GM19395 (cell line): ENCODE data around the gene ATAD3B.
"Not testable (repeated sequence)": the region's sequence is repeated elsewhere in the genome, so short reads cannot be mapped to it uniquely, and the experiment has no call there.

Experiments used
- ATAC-seq: cut with Tn5 transposase; IDR thresholded peaks from one replicate; pipeline ENCODE4 v1.9.1; 2021; ENCODE audit warnings: mild to moderate bottlenecking, moderate library complexity; ENCODE audit not compliant: unreplicated experiment

ATAD3B gene

GRCh38 chr1:1477206-1477605 lies 5.6 kb downstream of the ATAD3B start:
- no peak for ATAC-seq

GRCh38 chr1:1479547-1480487 lies 8.3 kb downstream of the ATAD3B start:
- no peak for ATAC-seq

GRCh38 chr1:1480488-1480867 lies 8.9 kb downstream of the ATAD3B start:
- not testable (repeated sequence) for ATAC-seq

GRCh38 chr1:1481811-1482210 lies 10.2 kb downstream of the ATAD3B start:
- ATAC-seq: not testable (repeated sequence)

DNA sequence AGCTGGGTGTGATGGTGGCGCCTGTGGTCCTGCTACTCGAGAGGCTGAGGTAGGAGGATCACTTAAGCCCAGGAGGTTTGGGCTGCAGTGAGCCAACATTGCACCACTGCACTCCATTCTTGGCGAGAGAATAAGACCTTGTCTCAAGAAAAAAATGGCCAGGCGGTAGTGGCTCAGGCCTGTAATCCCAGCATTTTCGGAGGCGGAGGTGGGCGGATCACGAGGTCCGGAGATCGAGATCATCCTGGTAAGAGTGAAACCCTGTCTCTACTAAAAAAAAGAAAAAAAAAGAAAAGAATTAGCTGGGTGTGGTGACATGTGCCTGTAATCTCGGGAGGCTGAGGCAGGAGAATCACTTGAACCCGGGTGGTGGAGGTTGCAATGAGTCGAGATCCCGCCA lies 11.3 kb downstream of the ATAD3B start:
- ATAC-seq: no peak

DNA sequence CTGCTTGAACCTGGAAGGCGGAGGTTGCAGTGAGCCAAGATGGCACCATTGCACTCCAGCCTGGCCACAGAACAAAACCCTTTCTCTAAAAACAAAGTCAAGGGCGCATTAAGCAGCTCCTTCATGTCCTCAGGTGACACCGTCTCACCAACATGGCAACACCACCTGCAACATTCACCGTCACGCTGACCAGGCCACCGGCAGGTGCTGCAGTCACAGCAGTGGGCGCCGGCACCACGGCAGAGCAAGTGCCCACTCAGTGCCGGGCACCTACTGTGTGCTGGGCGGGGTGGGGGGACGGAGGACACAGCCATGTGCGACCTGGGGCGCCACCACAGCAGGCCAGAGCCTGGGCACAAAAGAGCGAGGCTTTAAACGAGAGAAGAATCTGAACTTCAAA lies 12.1 kb downstream of the ATAD3B start:
- ATAC-seq: no peak

- not testable (repeated sequence) for ATAC-seq
Measured at GRCh38 chr1:1484976-1485750, 13.6 kb downstream of the ATAD3B start.

GRCh38 chr1:1485755-1486317 lies 14.3 kb downstream of the ATAD3B start:
- ATAC-seq: not testable (repeated sequence)

DNA sequence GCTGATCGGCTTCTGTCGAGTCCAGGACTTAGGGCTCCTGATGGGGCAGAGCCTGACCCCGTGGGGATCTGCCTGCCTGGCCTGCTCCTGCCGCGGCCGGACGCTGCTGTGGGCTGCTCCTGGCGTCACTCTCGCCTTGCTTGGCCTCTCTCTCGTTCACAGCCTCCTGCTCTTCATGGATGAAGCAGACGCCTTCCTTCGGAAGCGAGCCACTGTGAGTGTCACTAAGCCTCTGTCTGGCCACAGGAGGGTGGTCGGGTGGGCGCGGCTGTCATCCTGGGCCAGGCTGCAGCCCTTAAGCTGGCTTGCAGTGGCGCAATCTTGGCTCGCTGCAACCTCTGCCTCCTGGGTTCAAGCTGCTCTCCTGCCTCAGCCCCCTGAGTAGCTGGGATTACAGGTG lies 16.1 kb downstream of the ATAD3B start:
- no peak for ATAC-seq

- ATAC-seq: no peak
Measured at GRCh38 chr1:1489231-1489630, 17.7 kb downstream of the ATAD3B start.

DNA sequence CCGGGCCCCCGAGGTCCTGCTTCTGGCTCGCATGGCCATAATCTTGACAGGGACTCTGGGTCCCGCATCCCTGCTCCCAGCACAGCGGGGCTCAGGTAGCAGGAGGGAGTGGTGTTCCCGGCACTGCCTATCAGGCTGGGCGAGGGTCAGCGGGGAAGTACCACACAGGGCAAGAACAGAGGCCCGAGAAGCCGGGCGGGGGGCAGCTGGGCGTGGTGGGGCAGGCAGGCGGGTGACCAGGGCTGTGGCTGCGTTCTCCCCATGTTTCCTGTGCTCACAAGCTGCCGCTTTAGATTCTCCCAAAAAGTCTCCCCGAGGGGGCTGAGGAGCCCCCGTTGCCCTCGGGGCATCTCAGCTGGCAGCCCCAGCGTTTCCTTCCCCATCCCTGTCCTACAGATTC lies 18.3 kb downstream of the ATAD3B start:
- ATAC-seq: no peak

DNA sequence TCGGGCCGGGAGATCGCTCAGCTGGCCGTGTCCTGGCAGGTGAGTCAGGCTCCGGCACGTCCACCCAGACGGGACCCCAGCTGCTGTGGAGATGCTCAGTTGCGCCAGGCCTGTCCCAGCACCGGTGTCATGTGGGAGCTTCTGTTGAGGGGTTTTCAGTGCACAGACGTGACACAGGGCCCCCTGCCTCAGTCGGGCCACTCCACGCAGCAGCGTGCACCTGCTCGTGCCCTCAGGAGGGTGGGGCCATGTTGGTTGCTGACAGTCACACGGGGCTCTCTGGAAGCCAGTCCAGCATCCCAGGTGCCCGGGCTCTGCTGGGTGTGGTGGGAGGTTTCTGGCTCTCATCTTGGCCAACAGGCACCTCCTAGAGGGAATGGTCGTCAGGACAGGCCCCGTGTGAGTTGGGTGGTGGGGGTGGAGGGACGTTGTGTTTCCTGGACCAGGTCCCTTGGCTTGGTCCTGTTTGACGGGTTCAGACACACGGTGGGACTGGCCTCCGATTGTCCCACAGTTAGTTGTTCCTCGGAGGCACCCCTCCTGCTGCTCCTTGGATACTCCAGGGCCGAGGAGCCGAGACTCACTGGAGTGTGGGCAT lies 19.2 kb downstream of the ATAD3B start:
- ATAC-seq: no peak

DNA sequence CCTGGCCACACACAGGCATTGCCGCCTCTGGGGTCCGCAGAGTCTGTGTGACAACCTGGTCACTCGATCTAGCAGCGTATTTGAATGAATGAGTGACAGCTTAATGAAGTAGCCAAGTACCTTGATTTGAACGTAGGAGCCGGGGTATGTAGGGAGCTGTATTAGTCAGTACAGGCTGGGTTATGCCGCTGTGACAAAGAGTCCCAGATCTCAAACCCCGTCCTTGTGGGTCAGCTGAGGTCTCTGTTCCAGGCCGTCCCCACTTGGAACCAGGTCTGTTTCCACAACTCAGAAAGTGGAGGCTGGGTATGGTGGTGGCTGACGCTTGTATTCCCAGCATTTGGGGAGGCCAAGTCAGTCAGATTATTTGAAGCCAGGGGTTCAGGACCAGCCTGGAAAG lies 20.0 kb downstream of the ATAD3B start:
- ATAC-seq: no peak

GRCh38 chr1:1494311-1494710 lies 22.7 kb downstream of the ATAD3B start:
- not testable (repeated sequence) for ATAC-seq

- not testable (repeated sequence) for ATAC-seq
Measured at GRCh38 chr1:1495461-1495975, 24.0 kb downstream of the ATAD3B start.

- ATAC-seq: not testable (repeated sequence)
Measured at GRCh38 chr1:1504777-1505365, 33.3 kb downstream of the ATAD3B start.

- not testable (repeated sequence) for ATAC-seq
Measured at GRCh38 chr1:1505366-1505798, 33.8 kb downstream of the ATAD3B start.

GRCh38 chr1:1505801-1506200 lies 34.2 kb downstream of the ATAD3B start:
- not testable (repeated sequence) for ATAC-seq

DNA sequence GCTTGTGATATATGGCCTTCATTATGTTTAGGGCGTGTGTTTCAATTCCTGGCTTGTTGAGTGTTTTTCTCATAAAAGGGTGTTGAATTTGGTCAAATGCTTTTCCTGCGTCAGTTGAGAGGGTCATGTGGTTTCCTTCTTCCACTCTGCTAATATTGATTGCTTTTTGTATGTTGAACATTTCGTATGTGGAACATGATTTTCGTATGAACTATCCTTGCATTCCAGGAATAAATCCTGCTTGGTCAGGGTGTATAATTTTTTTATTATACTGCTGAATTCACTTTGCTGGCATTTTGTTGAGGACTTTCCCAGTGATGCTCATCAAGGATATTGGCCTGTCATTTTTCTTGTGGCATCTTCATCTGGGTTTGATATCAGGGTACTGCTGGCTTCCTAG lies 35.7 kb downstream of the ATAD3B start:
- no peak for ATAC-seq

- ATAC-seq: not testable (repeated sequence)
Measured at GRCh38 chr1:1508775-1509464, 37.4 kb downstream of the ATAD3B start.
